GM12878 (cell line): Measurements from ENCODE around the gene RIPK3. TPM values are rescaled to one million over a fixed set of nuclear protein-coding genes. Genes with fewer than 3 reads are reported as not detected.

Experiments used
- ATAC-seq: fragments of 200-7000 bp; cut with Tn5 transposase; 3 replicates; pipeline ENCODE4 v1.9.1; 2020; ENCODE audit warnings: mild to moderate bottlenecking, moderate library complexity
- BruUV-seq: library from RNA; stranded (reverse); fragments of 400-500 nt; replicated peaks from 2 replicates; lab custom pipeline; 2021; lab: Mats Ljungman, UMichigan
- CTCF ChIA-PET: fragments of 300-600 bp; sonication (Branson Sonifier 250); formaldehyde crosslinking; extraction: SDS; loops from one replicate; lab custom pipeline; 2021; ENCODE audit warnings: inconsistent platforms; lab: Yijun Ruan, JAX
- POLR2A ChIA-PET: fragments of 350-600 bp; formaldehyde crosslinking; extraction: SDS; loops from one replicate; lab custom pipeline; 2021; ENCODE audit warnings: inconsistent platforms; lab: Charles Lee
- RAD21 ChIA-PET: fragments of 300-600 bp; sonication (Branson Sonifier 250); formaldehyde crosslinking; loops from one replicate; lab custom pipeline; 2023; ENCODE audit warnings: antibody characterized with exemption; ENCODE audit not compliant: unreplicated experiment; lab: Charles Lee
- SMC1A ChIA-PET: fragments of 300-600 bp; sonication (Branson Sonifier 250); formaldehyde crosslinking; loops from one replicate; lab custom pipeline; 2023; ENCODE audit not compliant: unreplicated experiment, uncharacterized antibody; lab: Charles Lee
- DNase-seq: peaks from one replicate; pipeline ENCODE4 v3.0.0-alpha.2; 2011; ENCODE audit warnings: low read depth, low spot score
- FAIRE-seq: peaks from 3 replicates; lab custom pipeline; 2011; peaks lifted over from hg19 to GRCh38; lab: Jason Lieb, UNC
- H2AFZ ChIP-seq: 2 replicates; pipeline ENCODE4 v1.6.0; 2011; ENCODE audit warnings: low read depth, low read length, control low read depth; ENCODE audit not compliant: control insufficient read depth
- H3K27ac ChIP-seq: 2 replicates; pipeline ENCODE4 v1.5.1; 2011; ENCODE audit warnings: control low read depth; ENCODE audit not compliant: control insufficient read depth, insufficient read depth
- H3K27me3 ChIP-seq, 2 experiments: replicated peaks in 1 of 2; 2 replicates each; pipeline versions ENCODE4 v1.6.0 to v1.6.1; 2011; ENCODE audit warnings: low read length in 1 of 2; ENCODE audit not compliant: control insufficient read depth in 2 of 2, insufficient read depth in 2 of 2
- H3K36me3 ChIP-seq, 2 experiments: 2 replicates each; pipeline ENCODE4 v1.5.1; 2011; ENCODE audit warnings: low read length in 1 of 2; ENCODE audit not compliant: control insufficient read depth in 2 of 2, insufficient read depth in 2 of 2
- H3K4me1 ChIP-seq: 2 replicates; pipeline ENCODE4 v1.6.1; 2011; ENCODE audit warnings: mild to moderate bottlenecking, low read length, moderate library complexity, mixed read lengths; ENCODE audit not compliant: control insufficient read depth, insufficient read depth
- H3K4me2 ChIP-seq: 2 replicates; pipeline ENCODE4 v1.6.0; 2011; ENCODE audit warnings: control low read depth; ENCODE audit not compliant: control insufficient read depth, insufficient read depth
- H3K4me3 ChIP-seq: fragments of 200-600 bp; sonication (generic); 2 replicates; pipeline ENCODE4 v1.5.1; 2016
- H3K79me2 ChIP-seq: 2 replicates; pipeline ENCODE4 v1.6.0; 2011; ENCODE audit warnings: low read length; ENCODE audit not compliant: control insufficient read depth, insufficient read depth
- H3K9ac ChIP-seq: 2 replicates; pipeline ENCODE4 v1.8.0; 2011; ENCODE audit warnings: low read length, control low read depth, mixed read lengths; ENCODE audit not compliant: control insufficient read depth, insufficient read depth
- H3K9me3 ChIP-seq: replicated peaks from 3 replicates; pipeline ENCODE4 v1.5.1; 2011; ENCODE audit warnings: mild to moderate bottlenecking, low read length; ENCODE audit not compliant: control insufficient read depth, insufficient read depth
- H4K20me1 ChIP-seq: 2 replicates; pipeline ENCODE4 v1.6.0; 2011; ENCODE audit not compliant: control insufficient read depth, insufficient read depth
- HCFC1 ChIP-seq: fragments of 150-350 bp; IDR thresholded peaks from 2 replicates; pipeline ENCODE4 v1.6.1; 2014; ENCODE audit warnings: low read length
- HSF1 ChIP-seq: fragments of 150-350 bp; IDR thresholded peaks from 2 replicates; pipeline ENCODE4 v1.6.1; 2014; ENCODE audit warnings: mild to moderate bottlenecking, low read depth, low read length
- KLF5 ChIP-seq: fragments of 450-650 bp; IDR thresholded peaks from 2 replicates; pipeline ENCODE4 v1.6.1; 2014; ENCODE audit warnings: mild to moderate bottlenecking; ENCODE audit not compliant: partially characterized antibody
- NBN ChIP-seq: fragments of 450-650 bp; IDR thresholded peaks from 2 replicates; pipeline ENCODE4 v1.6.1; 2016
- PKNOX1 ChIP-seq: fragments of 450-650 bp; IDR thresholded peaks from 2 replicates; pipeline ENCODE4 v1.6.1; 2016; ENCODE audit warnings: mild to moderate bottlenecking
- RELA ChIP-seq: fragments of 450-650 bp; IDR thresholded peaks from 2 replicates; pipeline ENCODE4 v1.8.0; 2014; ENCODE audit warnings: borderline replicate concordance; ENCODE audit not compliant: partially characterized antibody
- WGBS: methylation state at CpG from one replicate; pipeline ENCODE4 v1.1.6; 2016; ENCODE audit warnings: low lambda C conversion rate; ENCODE audit not compliant: insufficient replicate concordance, insufficient coverage; ENCODE audit errors: missing lambda C conversion rate; 5-methylcytosine and 5-hydroxymethylcytosine counted together
- in situ Hi-C: fragments of 300-500 bp; cut with MboI; formaldehyde crosslinking; loops from 9 replicates; pipeline ENCODE4 v1.14.3; 2018; ENCODE audit warnings: mixed read lengths
- intact Hi-C: fragments of 100-400 bp; cut with micrococcal nuclease; formaldehyde crosslinking; loops from one replicate; pipeline ENCODE4 v1.14.2; 2022; ENCODE audit not compliant: unreplicated experiment
- polyA plus RNA-seq, 11 experiments: library from polyadenylated mRNA; depleted of rRNA in 4 of 11; unstranded in 6 of 11; stranded (reverse) in 5 of 11; fragments of >200 nt; fragmentation: Nextera tagmentation in 4 of 11; fragmentation: Illumina TruSeq in 1 of 11; extraction: Ambion mirVana in 4 of 11; extraction: Trizol in 1 of 11; gene quantifications; 1 replicate in 1 of 11; 2 replicates in 10 of 11; pipeline versions ENCODE4 v1.2.1 to v1.2.3, GENCODE V29; 2011 to 2016; ENCODE audit warnings: inconsistent platforms in 2 of 11, missing spikeins in 2 of 11, low read depth in 1 of 11
- total RNA-seq, 4 experiments: library from RNA; depleted of rRNA in 3 of 4; stranded (reverse); fragments of >200 nt in 3 of 4; fragmentation: Illumina TruSeq in 1 of 4; extraction: Trizol in 1 of 4; gene quantifications; 2 replicates each; pipeline versions ENCODE4 v1.2.1 to v1.2.3, GENCODE V29; 2013 to 2021

RIPK3 gene
- total and polyA plus RNA-seq, 10 of the 15 experiments (the other 5 are each of a cell fraction or from before 2014, with no cell fraction given): 2.0 to 13.6 (median 8.1) TPM

- ChIA-PET SMC1A (no interaction called here), CTCF (interaction anchor here (1.2 kb wide), 1 partner anchor 47 kb away, joined by 4 read pairs; no protein-coding TSS in a partner anchor), POLR2A (no interaction called here), RAD21 (no interaction called here)
- WGBS: 45% methylated on average over 4 of the region's 4 CpGs
- no peak overlapping the region for H3K4me2 ChIP-seq
- H3K27me3 ChIP-seq: no peaks in the 10 kb centered on the region; a peak in 1 of 4 replicates
- intact Hi-C loops (no loop called here), in situ Hi-C loops (no loop called here)
- DNase-seq (no peak), FAIRE-seq (no peak), ATAC-seq (no peak)
- TF ChIP-seq PKNOX1: peak; percentile 73
- no peak for TF ChIP-seq KLF5
- no peak for TF ChIP-seq HCFC1
- TF ChIP-seq RELA: no peak
- TF ChIP-seq NBN: no peak
- no peak for TF ChIP-seq HSF1
- H3K9me3 ChIP-seq: no peaks in the 10 kb centered on the region
- no TSS peak for BruUV-seq
- H3K79me2 ChIP-seq: no peaks in the 10 kb centered on the region
- no peak overlapping the region for H2AFZ ChIP-seq
- no peak overlapping the region for H3K27ac ChIP-seq
- H3K4me3 ChIP-seq: no peak overlapping the region
- H3K36me3 ChIP-seq: no peaks in the 10 kb centered on the region
- H4K20me1 ChIP-seq: no peaks in the 10 kb centered on the region
- H3K4me1 ChIP-seq: no peaks in the 10 kb centered on the region
- H3K9ac ChIP-seq: no peak overlapping the region
These were observed 44.4 kb upstream of the RIPK3 start for GRCh38 chr14:24384169-24384568.
